K562 (cell line): Measurements from ENCODE around the gene LCN15. TPM values are rescaled to one million over a fixed set of nuclear protein-coding genes. Genes with fewer than 3 reads are reported as not detected.

ENCODE experiments used
- BCOR ChIP-seq: fragments of 450-650 bp; IDR thresholded peaks from 2 replicates; pipeline ENCODE4 v1.6.1; 2016
- CAMTA2 ChIP-seq: fragments of 250-450 bp; sonication (Bioruptor Pico); conservative IDR thresholded peaks from 2 replicates; pipeline ENCODE4 v1.5.1; 2022
- CSDE1 ChIP-seq, 2 experiments: fragments of 450-650 bp; IDR thresholded peaks; 2 replicates each; pipeline ENCODE4 v1.6.1; 2016; ENCODE audit warnings: mild to moderate bottlenecking in 1 of 2
- ERF ChIP-seq: fragments of 450-650 bp; formaldehyde crosslinking; IDR thresholded peaks from 2 replicates; pipeline ENCODE4 v1.4.0; 2020; ENCODE audit warnings: mild to moderate bottlenecking, mixed read lengths
- HLTF ChIP-seq: fragments of 450-650 bp; IDR thresholded peaks from 2 replicates; pipeline ENCODE4 v1.6.1; 2016
- MBD2 ChIP-seq: sonication (generic); IDR thresholded peaks from 2 replicates; pipeline ENCODE4 v1.6.1; 2016; ENCODE audit warnings: low read depth, borderline replicate concordance
- MED1 ChIP-seq: sonication (generic); formaldehyde crosslinking; IDR thresholded peaks from 2 replicates; pipeline ENCODE4 v1.8.1; 2023; ENCODE audit warnings: missing genetic modification reagents, borderline replicate concordance
- MEIS2 ChIP-seq: fragments of 450-650 bp; IDR thresholded peaks from 2 replicates; pipeline ENCODE4 v1.6.1; 2014; ENCODE audit warnings: mild to moderate bottlenecking; ENCODE audit not compliant: partially characterized antibody
- MTA1 ChIP-seq: fragments of 450-650 bp; IDR thresholded peaks from 2 replicates; pipeline ENCODE4 v1.6.1; 2017; ENCODE audit warnings: borderline replicate concordance
- NCOA4 ChIP-seq: fragments of 450-650 bp; IDR thresholded peaks from 2 replicates; pipeline ENCODE4 v1.6.1; 2018; ENCODE audit warnings: mild to moderate bottlenecking; ENCODE audit not compliant: partially characterized antibody
- NR2C1 ChIP-seq, 2 experiments: fragments of 450-650 bp; IDR thresholded peaks; 2 replicates each; pipeline ENCODE4 v1.6.1; 2017; ENCODE audit warnings: mild to moderate bottlenecking in 2 of 2, antibody characterized with exemption in 1 of 2, inconsistent platforms in 1 of 2, missing compliant biosample characterization in 1 of 2, missing genetic modification characterization in 1 of 2
- POLR2AphosphoS2 ChIP-seq: IDR thresholded peaks from 2 replicates; pipeline ENCODE4 v1.6.1; 2012; ENCODE audit warnings: low read length, improper control_type of control experiment
- RBFOX2 ChIP-seq: fragments of 200-400 bp; formaldehyde crosslinking; IDR thresholded peaks from 2 replicates; pipeline ENCODE4 v1.6.1; 2017; ENCODE audit warnings: low read depth, mild to moderate bottlenecking, low read length, moderate library complexity
- SAP30 ChIP-seq: fragments of 200-600 bp; sonication (generic); IDR thresholded peaks from 2 replicates; pipeline ENCODE4 v1.6.1; 2012; ENCODE audit warnings: borderline replicate concordance, low read depth, mild to moderate bottlenecking, moderate library complexity, low read length, control low read depth, inconsistent platforms; ENCODE audit not compliant: insufficient read depth, poor library complexity, severe bottlenecking
- SMAD4 ChIP-seq: fragments of 250-450 bp; sonication (Bioruptor Pico); conservative IDR thresholded peaks from 2 replicates; pipeline ENCODE4 v1.8.0; 2021; ENCODE audit warnings: inconsistent platforms, mild to moderate bottlenecking, moderate library complexity
- SRSF3 ChIP-seq: fragments of 200-400 bp; formaldehyde crosslinking; IDR thresholded peaks from 2 replicates; pipeline ENCODE4 v1.6.1; 2016; ENCODE audit warnings: mild to moderate bottlenecking, low read length, moderate library complexity; ENCODE audit not compliant: insufficient read depth
- ZC3H8 ChIP-seq: fragments of 450-650 bp; IDR thresholded peaks from 2 replicates; pipeline ENCODE4 v1.6.1; 2017
- ZNF239 ChIP-seq: fragments of 250-450 bp; sonication (Bioruptor Pico); IDR thresholded peaks from 2 replicates; pipeline ENCODE4 v1.4.0; 2020; ENCODE audit warnings: mild to moderate bottlenecking
- ZNF785 ChIP-seq: fragments of 250-450 bp; sonication (Bioruptor Pico); IDR thresholded peaks from 2 replicates; pipeline ENCODE4 v1.4.0; 2020; ENCODE audit warnings: mild to moderate bottlenecking
- polyA plus RNA-seq, 8 experiments: library from polyadenylated mRNA; depleted of rRNA in 4 of 8; stranded (reverse) in 5 of 8; unstranded in 3 of 8; fragments of >200 nt; fragmentation: Nextera tagmentation in 2 of 8; fragmentation: Illumina TruSeq in 1 of 8; extraction: Ambion mirVana in 2 of 8; extraction: Trizol in 1 of 8; gene quantifications; 2 replicates each; pipeline versions ENCODE4 v1.2.1 to v1.2.3, GENCODE V29; 2011 to 2014; ENCODE audit warnings: inconsistent platforms in 1 of 8, missing spikeins in 1 of 8
- total RNA-seq, 7 experiments: library from RNA; depleted of rRNA in 6 of 7; stranded (reverse); fragments of >200 nt in 6 of 7; fragmentation: Illumina TruSeq in 2 of 7; extraction: Trizol in 2 of 7; gene quantifications; 2 replicates each; pipeline versions ENCODE4 v1.2.1 to v1.2.3, GENCODE V29; 2011 to 2021; ENCODE audit warnings: low replicate concordance in 1 of 7
- TF ChIP-seq, protein P1 (sequence below): fragments of 200-800 bp; sonication (Bioruptor generic); IDR thresholded peaks from 2 replicates; pipeline ENCODE4 v1.6.1; 2017; ENCODE audit warnings: missing genetic modification characterization, missing compliant biosample characterization

LCN15 gene
- total and polyA plus RNA-seq, 9 of the 15 experiments (the other 6 are each of a cell fraction or from before 2014, with no cell fraction given): 0.66 TPM; not detected in 8

DNA sequence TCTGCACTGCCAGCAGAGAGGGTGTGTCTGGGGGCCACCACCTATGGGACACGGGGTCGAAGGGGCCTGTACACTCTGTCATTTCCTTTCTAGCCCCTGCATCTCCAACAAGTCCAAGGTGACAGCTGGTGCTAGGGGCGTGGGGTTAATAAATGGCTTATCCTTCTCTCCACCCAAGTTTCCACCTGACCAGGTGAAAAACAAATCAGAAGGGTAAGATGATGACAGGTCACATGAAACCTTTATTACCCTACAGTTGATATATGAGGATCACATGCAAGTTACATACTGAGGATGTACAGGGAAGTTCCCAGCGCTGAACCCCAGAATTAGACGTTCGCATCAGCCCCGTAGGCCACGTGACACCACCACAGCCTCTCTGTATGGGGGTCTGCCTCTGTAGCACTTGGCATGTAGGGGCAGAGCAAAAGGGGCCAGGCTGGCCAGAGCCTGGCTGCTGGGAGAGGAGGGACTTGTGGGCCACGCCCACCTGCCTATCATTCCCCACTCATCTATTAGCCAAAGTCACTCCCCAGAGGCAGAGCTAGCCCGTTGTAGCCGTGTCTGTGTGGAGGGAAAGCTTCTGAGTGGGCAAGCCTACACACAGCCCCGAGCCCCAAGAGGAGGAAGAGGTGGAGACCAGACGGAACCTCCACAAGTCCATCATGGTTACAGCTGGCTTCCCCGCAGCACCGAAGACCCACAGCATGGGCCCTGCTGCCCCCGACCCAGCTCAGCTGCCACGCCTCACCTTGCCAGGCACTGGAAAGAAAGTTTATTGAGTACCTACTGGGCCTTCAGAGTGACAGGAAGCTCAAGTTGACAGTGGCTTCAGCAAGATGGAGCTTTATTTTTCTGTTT, 29.0 kb upstream of the LCN15 start (continued):
- TF ChIP-seq, protein P1, sequence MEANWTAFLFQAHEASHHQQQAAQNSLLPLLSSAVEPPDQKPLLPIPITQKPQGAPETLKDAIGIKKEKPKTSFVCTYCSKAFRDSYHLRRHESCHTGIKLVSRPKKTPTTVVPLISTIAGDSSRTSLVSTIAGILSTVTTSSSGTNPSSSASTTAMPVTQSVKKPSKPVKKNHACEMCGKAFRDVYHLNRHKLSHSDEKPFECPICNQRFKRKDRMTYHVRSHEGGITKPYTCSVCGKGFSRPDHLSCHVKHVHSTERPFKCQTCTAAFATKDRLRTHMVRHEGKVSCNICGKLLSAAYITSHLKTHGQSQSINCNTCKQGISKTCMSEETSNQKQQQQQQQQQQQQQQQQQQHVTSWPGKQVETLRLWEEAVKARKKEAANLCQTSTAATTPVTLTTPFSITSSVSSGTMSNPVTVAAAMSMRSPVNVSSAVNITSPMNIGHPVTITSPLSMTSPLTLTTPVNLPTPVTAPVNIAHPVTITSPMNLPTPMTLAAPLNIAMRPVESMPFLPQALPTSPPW (CRISPR knock-in tag): no peak
- TF ChIP-seq MEIS2: peak; percentile 80
- no peak for TF ChIP-seq SRSF3
- TF ChIP-seq MBD2: no peak
- no peak for TF ChIP-seq SMAD4 (CRISPR knock-in tag)
- TF ChIP-seq SAP30: no peak
- no peak for TF ChIP-seq CSDE1 (IDR thresholded peaks at IDR 0.05)
- no peak for TF ChIP-seq NCOA4
- no peak for TF ChIP-seq ZC3H8
- no peak for TF ChIP-seq MED1 (CRISPR knock-in tag)
- 0 out of 2 replicates have a peak, but pooled peaks have one; percentile 36 for TF ChIP-seq ERF (CRISPR knock-in tag)
- no peak for TF ChIP-seq MTA1
- TF ChIP-seq POLR2AphosphoS2: 0 out of 2 replicates have a peak, but pooled peaks have one; percentile 53
- no peak for TF ChIP-seq HLTF
- no peak for TF ChIP-seq ZNF239 (CRISPR knock-in tag)
- TF ChIP-seq CAMTA2 (CRISPR knock-in tag): 0 out of 2 replicates have a peak, but pooled peaks have one; percentile 38
- TF ChIP-seq BCOR: no peak
- TF ChIP-seq NR2C1 (IDR thresholded peaks at IDR 0.05): no peak
- TF ChIP-seq NR2C1 (tag; IDR thresholded peaks at IDR 0.05): no peak
- TF ChIP-seq RBFOX2: no peak
- TF ChIP-seq ZNF785 (CRISPR knock-in tag): no peak
